ENCODE data around the gene FHOD1. TPM values are rescaled to one million over a fixed set of nuclear protein-coding genes. Genes with fewer than 3 reads are reported as not detected.

Gene FHOD1
- total and polyA plus RNA-seq, 7 donors, result 4.8 to 25.2 (median 9.2) TPM

GRCh38 chr16:67191995-67192681, 55.1 kb downstream of the FHOD1 start, which contains the start of gene E2F4:
Gene E2F4 (plus strand): TSS chr16:67192155. CDS start chr16:67192228, 73 bp downstream.
- Histone ChIP-seq H3K9me3 (no peaks in the 10 kb centered on the region), H3K4me1 (peaks cover 1 to 27% (median 25%) of the 10 kb centered on the region in 4 donors), H3K27me3 (no peaks in the 10 kb centered on the region), H3K4me3 (peak within 1 kb of the TSS; percentile 83 to 93 (median 92)), H3K27ac (peak within 1 kb of the TSS; percentile 72 to 79 (median 78)), H3K36me3 (peaks cover 28 to 40% (median 30%) of the 10 kb centered on the region in 4 donors)
- TF ChIP-seq CTCF (IDR thresholded peaks at IDR 0.05), result no peak
- TF ChIP-seq POLR2AphosphoS5 (IDR thresholded peaks at IDR 0.05), result peak; percentile 42 to 85 (median 81)
- TF ChIP-seq POLR2A (IDR thresholded peaks at IDR 0.05), result no peak
- TF ChIP-seq EP300 (IDR thresholded peaks at IDR 0.05), result peak in 1 of 4 donors; percentile 33
- WGBS, 2 donors, result 0% methylated on average over 54 of the region's 54 CpGs
- intact Hi-C loops (cut with DNase I), result loop anchor here (2.0 kb wide), 1 partner anchor 35 kb away; the partner anchor contains the start of gene TMEM208
- peak; percentile 94 for DNase-seq

GRCh38 chr16:67191411-67191994, 55.8 kb downstream of the FHOD1 start:
- no peaks in the 10 kb centered on the region for H3K27me3 ChIP-seq
- no peak for DNase-seq
- no peaks in the 10 kb centered on the region for H3K9me3 ChIP-seq
- intact Hi-C loops (cut with DNase I), result no loop called here
- peak overlapping the region in 1 of 4 donors; percentile 72 for H3K27ac ChIP-seq
- peaks cover 22 to 33% (median 24%) of the 10 kb centered on the region in 4 donors for H3K36me3 ChIP-seq
- no peak for TF ChIP-seq CTCF (IDR thresholded peaks at IDR 0.05)
- TF ChIP-seq POLR2AphosphoS5 (IDR thresholded peaks at IDR 0.05), result no peak
- TF ChIP-seq POLR2A (IDR thresholded peaks at IDR 0.05), result no peak
- no peak for TF ChIP-seq EP300 (IDR thresholded peaks at IDR 0.05)
- 21 to 31% methylated on average over 9 of the region's 9 CpGs for WGBS, 2 donors
- peaks cover 1 to 27% (median 25%) of the 10 kb centered on the region in 4 donors for H3K4me1 ChIP-seq
- H3K4me3 ChIP-seq, result peak overlapping the region in 3 of 4 donors; percentile 83 to 93 (median 92)

- peaks cover 1 to 30% (median 28%) of the 10 kb centered on the region in 4 donors for H3K4me1 ChIP-seq
- H3K9me3 ChIP-seq, result no peaks in the 10 kb centered on the region
- 68 to 82% methylated on average over 13 of the region's 13 CpGs for WGBS, 2 donors
- no peaks in the 10 kb centered on the region for H3K27me3 ChIP-seq
- intact Hi-C loops (cut with DNase I), result no loop called here
- no peak for DNase-seq
- TF ChIP-seq POLR2A (IDR thresholded peaks at IDR 0.05) (no peak), POLR2AphosphoS5 (IDR thresholded peaks at IDR 0.05) (no peak), CTCF (IDR thresholded peaks at IDR 0.05) (no peak), EP300 (IDR thresholded peaks at IDR 0.05) (no peak)
- H3K27ac ChIP-seq, result no peak overlapping the region
- H3K36me3 ChIP-seq, result peaks cover 14 to 25% (median 17%) of the 10 kb centered on the region in 4 donors
- no peak overlapping the region for H3K4me3 ChIP-seq
These were observed 56.6 kb downstream of the FHOD1 start for GRCh38 chr16:67190448-67191399.

GRCh38 chr16:67190041-67190440, 57.2 kb downstream of the FHOD1 start, which contains the start of gene EXOC3L1:
Gene EXOC3L1 (minus strand): TSS chr16:67190136. CDS start chr16:67189676, 460 bp downstream.
- TF ChIP-seq EP300 (IDR thresholded peaks at IDR 0.05), result no peak
- TF ChIP-seq POLR2AphosphoS5 (IDR thresholded peaks at IDR 0.05), result no peak
- TF ChIP-seq CTCF (IDR thresholded peaks at IDR 0.05), result no peak
- TF ChIP-seq POLR2A (IDR thresholded peaks at IDR 0.05), result no peak
- 37 to 51% methylated on average over 6 of the region's 6 CpGs for WGBS, 2 donors
- no peak within 1 kb of the TSS for H3K4me3 ChIP-seq
- peaks cover 1 to 37% (median 34%) of the 10 kb centered on the region in 4 donors for H3K4me1 ChIP-seq
- H3K36me3 ChIP-seq, result peaks cover 8 to 19% (median 11%) of the 10 kb centered on the region in 4 donors
- intact Hi-C loops (cut with DNase I), result no loop called here
- no peak for DNase-seq
- no peaks in the 10 kb centered on the region for H3K27me3 ChIP-seq
- no peaks in the 10 kb centered on the region for H3K9me3 ChIP-seq
- H3K27ac ChIP-seq, result no peak within 1 kb of the TSS
